HG03280 (cell line): ENCODE results near the gene AVP.
"Not testable (repeated sequence)": the region's sequence is repeated elsewhere in the genome, so short reads cannot be mapped to it uniquely, and the experiment has no call there.

ENCODE experiments used
- ATAC-seq: cut with Tn5 transposase; IDR thresholded peaks from one replicate; pipeline ENCODE4 v1.9.1; 2021; ENCODE audit warnings: mild to moderate bottlenecking, moderate library complexity; ENCODE audit not compliant: unreplicated experiment

Gene AVP

DNA sequence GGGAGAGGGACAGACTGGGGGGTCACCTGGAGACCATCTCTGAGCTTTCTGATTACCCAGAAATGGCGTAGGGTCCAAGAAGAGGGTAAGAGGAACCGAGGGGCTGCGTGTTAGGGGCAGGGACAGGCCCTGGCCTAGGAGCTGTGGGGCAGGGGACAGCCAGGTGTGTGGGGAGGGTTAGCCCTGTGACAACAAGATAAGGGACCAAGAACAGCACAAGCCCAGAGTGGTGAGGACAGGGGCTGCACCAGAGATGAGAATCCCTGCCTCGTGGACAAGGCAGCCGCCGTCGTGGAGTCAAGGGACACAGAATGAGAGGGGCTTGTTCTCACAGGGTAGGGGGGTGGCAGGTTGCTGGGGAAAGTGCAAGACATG is 449 bp upstream of the AVP start:
- no peak for ATAC-seq

DNA sequence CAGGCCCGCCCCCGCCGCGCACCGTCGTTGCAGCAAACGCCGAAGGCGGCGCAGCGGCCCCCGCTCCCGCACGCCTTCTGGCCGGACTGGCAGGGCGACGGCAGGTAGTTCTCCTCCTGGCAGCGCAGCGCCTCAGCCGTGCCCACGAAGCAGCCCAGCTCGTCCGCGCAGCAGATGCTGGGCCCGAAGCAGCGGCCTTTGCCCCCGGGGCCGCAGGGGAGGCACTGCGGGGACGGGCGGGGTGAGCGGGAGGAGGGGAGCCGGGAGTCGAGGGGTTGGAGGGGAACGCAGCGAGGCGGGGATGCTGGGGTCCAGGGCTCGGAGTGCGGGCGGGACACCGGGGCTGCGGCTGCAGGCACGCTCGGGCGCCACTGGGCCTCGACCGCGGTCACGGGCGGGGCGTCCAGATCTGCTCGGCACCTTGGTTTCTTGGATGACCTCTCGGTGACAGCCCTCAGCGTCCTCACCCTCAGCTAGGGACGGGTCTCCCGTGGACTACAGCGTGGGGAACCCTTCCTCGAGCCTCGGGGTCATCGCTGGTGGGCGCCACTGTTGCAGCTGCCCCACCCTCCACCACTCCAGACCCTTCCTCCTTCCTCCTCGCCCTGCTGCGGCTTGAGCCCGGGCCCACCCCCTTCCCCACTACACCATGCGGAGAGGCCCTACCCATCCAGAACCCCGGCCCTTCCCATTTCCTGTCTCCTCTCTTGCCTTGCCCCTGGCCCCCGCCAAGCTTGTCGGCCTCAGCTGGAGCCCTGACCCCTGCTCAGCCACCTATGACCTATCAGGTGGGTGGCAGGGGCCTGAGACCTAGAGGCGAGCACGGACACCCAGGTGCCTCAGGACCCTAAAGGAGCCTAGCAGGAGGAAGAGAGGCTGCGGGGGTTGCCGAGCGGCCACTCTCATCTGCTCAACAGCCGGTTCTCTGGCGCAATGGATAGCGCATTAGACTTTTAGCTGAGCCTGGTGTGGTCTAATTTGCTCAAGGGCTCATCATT is 1.3 kb downstream of the AVP start:
- no peak for ATAC-seq

- no peak for ATAC-seq
These were observed 2.1 kb downstream of the AVP start for GRCh38 chr20:3082306-3082951.

DNA sequence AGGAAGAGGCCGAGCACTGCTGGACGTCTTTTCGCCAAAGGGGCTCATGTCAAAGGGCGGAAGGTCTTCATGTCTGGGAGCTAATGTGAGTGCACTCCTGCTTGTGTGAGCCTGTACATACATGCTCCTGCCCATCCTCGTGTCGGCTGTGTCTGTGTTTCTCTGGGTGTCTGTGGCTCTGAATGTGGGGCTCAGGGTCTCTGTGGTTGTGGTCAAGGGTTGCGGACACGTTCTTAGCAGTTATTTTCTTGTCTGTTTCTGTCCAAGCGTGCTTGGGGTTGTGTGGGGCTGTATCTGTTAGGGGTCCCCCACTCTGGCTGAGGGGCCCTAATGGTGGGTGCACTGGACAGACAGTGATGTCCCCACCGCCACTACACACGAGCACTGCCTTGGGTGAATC is 2.9 kb downstream of the AVP start:
- no peak for ATAC-seq

- no peak for ATAC-seq
These were observed 3.6 kb downstream of the AVP start for GRCh38 chr20:3080939-3081388.

GRCh38 chr20:3077618-3078134 is 6.8 kb downstream of the AVP start:
- no peak for ATAC-seq

- ATAC-seq = not testable (repeated sequence)
These were observed 9.2 kb downstream of the AVP start for GRCh38 chr20:3075315-3075714.

- no peak for ATAC-seq
These were observed 9.7 kb downstream of the AVP start for GRCh38 chr20:3074812-3075211.

- ATAC-seq = not testable (repeated sequence)
These were observed 11.3 kb downstream of the AVP start for GRCh38 chr20:3073251-3073643.

GRCh38 chr20:3072530-3073250 is 11.8 kb downstream of the AVP start:
- no peak for ATAC-seq

DNA sequence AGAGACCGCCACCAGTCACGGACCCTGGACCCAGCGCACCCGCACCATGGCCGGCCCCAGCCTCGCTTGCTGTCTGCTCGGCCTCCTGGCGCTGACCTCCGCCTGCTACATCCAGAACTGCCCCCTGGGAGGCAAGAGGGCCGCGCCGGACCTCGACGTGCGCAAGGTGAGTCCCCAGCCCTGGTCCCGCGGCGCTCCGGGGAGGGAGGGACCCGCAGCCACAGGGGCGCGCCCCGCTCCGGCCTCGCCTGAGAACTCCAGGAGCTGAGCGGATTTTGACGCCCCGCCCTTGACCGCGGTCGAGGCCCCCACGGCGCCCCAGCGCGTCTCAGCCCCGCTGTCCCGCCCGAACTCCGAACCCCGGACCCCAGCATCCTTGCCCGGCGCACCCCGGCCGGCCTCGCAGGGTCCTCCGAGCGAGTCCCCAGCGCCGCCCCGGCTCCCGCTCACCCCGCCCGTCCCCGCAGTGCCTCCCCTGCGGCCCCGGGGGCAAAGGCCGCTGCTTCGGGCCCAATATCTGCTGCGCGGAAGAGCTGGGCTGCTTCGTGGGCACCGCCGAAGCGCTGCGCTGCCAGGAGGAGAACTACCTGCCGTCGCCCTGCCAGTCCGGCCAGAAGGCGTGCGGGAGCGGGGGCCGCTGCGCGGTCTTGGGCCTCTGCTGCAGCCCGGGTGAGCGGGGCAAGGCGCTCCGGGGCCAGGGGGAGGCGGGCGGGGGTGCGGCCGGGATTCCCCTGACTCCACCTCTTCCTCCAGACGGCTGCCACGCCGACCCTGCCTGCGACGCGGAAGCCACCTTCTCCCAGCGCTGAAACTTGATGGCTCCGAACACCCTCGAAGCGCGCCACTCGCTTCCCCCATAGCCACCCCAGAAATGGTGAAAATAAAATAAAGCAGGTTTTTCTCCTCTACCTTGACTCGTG is 12.7 kb downstream of the AVP start, which contains the start of gene OXT:
OXT (plus strand) TSS at position 11 of the 920 bp plus-strand sequence; CDS start at position 47, 36 bp downstream.
- no peak for ATAC-seq

DNA sequence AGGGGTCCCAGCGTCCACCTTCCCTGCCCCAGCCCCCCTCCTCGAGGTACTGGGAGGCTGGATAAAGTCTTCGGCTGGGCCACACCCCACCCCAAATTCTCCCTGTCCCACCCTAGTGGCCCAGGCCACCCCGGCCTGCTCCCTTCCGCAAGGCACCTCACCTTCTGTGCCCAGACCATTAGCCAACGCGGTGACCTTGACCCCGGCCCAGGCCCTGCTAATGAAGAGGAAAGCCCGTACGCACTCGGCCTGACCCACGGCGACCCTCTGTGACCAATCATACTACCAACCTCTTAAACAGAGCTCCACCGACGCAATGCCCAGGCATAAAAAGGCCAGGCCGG is 13.3 kb downstream of the AVP start:
- ATAC-seq = no peak

GRCh38 chr20:3070725-3071124 is 13.8 kb downstream of the AVP start:
- no peak for ATAC-seq

GRCh38 chr20:3068986-3069900 is 15.3 kb downstream of the AVP start:
- no peak for ATAC-seq

- ATAC-seq = peak; percentile 40
These were observed 16.4 kb downstream of the AVP start for GRCh38 chr20:3068075-3068474.

DNA sequence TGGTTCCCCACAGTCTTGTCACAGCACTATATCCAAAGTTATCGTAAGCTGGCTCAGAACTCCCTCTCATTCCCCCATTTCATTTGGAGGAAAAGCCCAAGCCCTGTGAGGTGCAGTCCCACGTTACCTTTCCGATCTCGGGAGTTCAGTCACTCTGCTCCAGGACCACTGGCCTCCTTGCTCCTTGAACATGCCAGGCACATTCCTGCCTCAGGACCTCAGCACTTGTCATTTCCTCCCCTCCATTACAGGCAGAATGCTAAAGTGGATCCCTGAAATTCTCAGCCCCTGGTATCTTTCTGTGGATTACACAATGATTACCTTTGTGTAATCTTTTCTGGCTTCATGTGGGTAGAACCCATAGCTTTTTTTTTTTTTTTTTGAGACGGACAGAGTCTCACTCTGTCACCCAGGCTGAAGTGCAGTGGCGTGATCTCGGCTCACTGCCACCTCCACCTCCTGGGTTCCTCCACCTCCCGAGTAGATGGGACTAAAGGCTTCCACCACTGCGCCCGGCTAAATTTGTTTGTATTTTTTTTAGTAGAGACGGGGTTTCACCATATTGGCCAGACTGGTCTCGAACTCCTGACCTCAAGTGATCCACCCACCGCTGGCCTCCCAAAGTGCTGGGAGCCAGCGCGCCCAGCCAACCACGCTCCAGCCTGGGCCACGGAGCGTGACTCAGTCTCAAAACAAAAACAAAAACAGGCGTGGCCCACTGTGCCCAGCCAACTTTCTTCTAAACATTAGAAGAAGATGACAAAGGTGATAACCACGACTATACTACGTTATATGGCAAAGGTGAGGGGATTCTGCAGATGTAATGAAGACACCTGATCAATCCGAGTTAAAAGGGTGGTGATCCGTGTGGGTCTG is 17.1 kb downstream of the AVP start:
- ATAC-seq = peak; percentile 60

DNA sequence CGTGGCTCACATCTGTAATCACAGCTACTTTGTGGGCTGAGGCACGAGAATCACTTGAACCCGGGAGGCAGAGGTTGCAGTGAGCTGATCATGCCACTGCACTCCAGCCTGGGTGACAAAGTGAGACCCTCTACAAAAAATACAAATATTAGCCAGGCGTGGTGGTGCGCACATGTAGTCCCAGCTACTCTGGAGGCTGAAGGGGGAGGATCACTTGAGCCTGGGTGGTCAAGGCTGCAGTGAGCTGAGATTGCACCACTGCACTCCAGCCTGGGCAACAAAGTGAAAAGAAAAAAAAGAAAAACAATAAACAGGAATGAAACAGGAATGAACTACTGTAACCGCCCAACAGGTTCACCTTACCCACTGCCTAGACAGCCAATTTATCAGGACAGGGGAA is 20.4 kb downstream of the AVP start:
- ATAC-seq = not testable (repeated sequence)

- ATAC-seq = no peak
These were observed 25.0 kb downstream of the AVP start for GRCh38 chr20:3059489-3059888.
